C4-2B (cell line): ENCODE data around the gene LEF1.

Experiments used
- CTCF ChIP-seq: fragments of 450-650 bp; conservative IDR thresholded peaks from 2 replicates; pipeline ENCODE4 v1.5.1; 2017; ENCODE audit warnings: mild to moderate bottlenecking
- ZFX ChIP-seq: fragments of 450-650 bp; IDR thresholded peaks from 2 replicates; pipeline ENCODE4 v1.6.1; 2017

- TF ChIP-seq CTCF (no peak), ZFX (no peak)
Observed at GRCh38 chr4:108188770-108189169, 20.0 kb upstream of the LEF1 start.
